Large intestine (tissue), 3 donors: ENCODE data around the gene APOF. TPM values are rescaled to one million over a fixed set of nuclear protein-coding genes. Genes with fewer than 3 reads are reported as not detected.
"Not testable (repeated sequence)": the region's sequence is repeated elsewhere in the genome, so short reads cannot be mapped to it uniquely, and the experiment has no call there.

Experiments used
- DNase-seq, 2 donors: peaks; one replicate each; pipeline versions ENCODE4 v3.0.0 to v3.0.0-alpha.2; 2013
- H3K27ac ChIP-seq: one replicate; pipeline ENCODE4 v1.5.1; 2013; ENCODE audit warnings: low read length
- H3K27me3 ChIP-seq: 2 replicates; pipeline ENCODE4 v1.6.1; 2013; ENCODE audit warnings: low read length; ENCODE audit not compliant: control insufficient read depth, insufficient read depth
- H3K36me3 ChIP-seq: 2 replicates; pipeline ENCODE4 v1.6.1; 2013; ENCODE audit warnings: low read length; ENCODE audit not compliant: control insufficient read depth, insufficient read depth
- H3K4me1 ChIP-seq: one replicate; pipeline ENCODE4 v1.6.1; 2013; ENCODE audit warnings: low read length; ENCODE audit not compliant: control insufficient read depth, insufficient read depth
- H3K4me3 ChIP-seq: one replicate; pipeline ENCODE4 v1.5.1; 2013; ENCODE audit warnings: low read length
- H3K9me3 ChIP-seq: one replicate; pipeline ENCODE4 v1.6.1; 2013; ENCODE audit warnings: mild to moderate bottlenecking, low read depth, low read length, moderate library complexity; ENCODE audit not compliant: control insufficient read depth
- WGBS: methylation state at CpG from one replicate; pipeline ENCODE4 v1.1.5; 2013; ENCODE audit warnings: low lambda C conversion rate; ENCODE audit not compliant: insufficient coverage; 5-methylcytosine and 5-hydroxymethylcytosine counted together
- polyA plus RNA-seq: library from polyadenylated mRNA; unstranded; fragments of 120-200 nt; gene quantifications from one replicate; pipeline ENCODE4 v1.2.1, GENCODE V29; 2013

APOF gene
- polyA plus RNA-seq, 1 donor: 0.06 TPM

GRCh38 chr12:56373515-56373914, 10.9 kb upstream of the APOF start:
- H3K4me3 ChIP-seq: no peak overlapping the region
- peaks cover 3% of the 10 kb centered on the region for H3K9me3 ChIP-seq
- H3K27me3 ChIP-seq: no peaks in the 10 kb centered on the region
- no CpG with 5 or more reads among the region's 1 CpG for WGBS
- no peaks in the 10 kb centered on the region for H3K36me3 ChIP-seq
- no peak for DNase-seq
- H3K27ac ChIP-seq: no peak overlapping the region
- H3K4me1 ChIP-seq: peaks cover 11% of the 10 kb centered on the region

- no CpG with 5 or more reads among the region's 3 CpGs for WGBS
- Histone ChIP-seq H3K27ac (no peak overlapping the region), H3K4me3 (no peak overlapping the region), H3K9me3 (no peaks in the 10 kb centered on the region), H3K36me3 (no peaks in the 10 kb centered on the region), H3K27me3 (no peaks in the 10 kb centered on the region), H3K4me1 (no peaks in the 10 kb centered on the region)
- no peak for DNase-seq
Measured at GRCh38 chr12:56366948-56367347, 4.3 kb upstream of the APOF start.

GRCh38 chr12:56361487-56362129, 1.0 kb downstream of the APOF start:
- no peak for DNase-seq
- H3K4me3 ChIP-seq: no peak overlapping the region
- H3K27ac ChIP-seq: no peak overlapping the region
- H3K4me1 ChIP-seq: peaks cover 8% of the 10 kb centered on the region
- no CpG with 5 or more reads among the region's 8 CpGs for whole genome bisulfite sequencing
- H3K9me3 ChIP-seq: no peaks in the 10 kb centered on the region
- no peaks in the 10 kb centered on the region for H3K27me3 ChIP-seq
- H3K36me3 ChIP-seq: no peaks in the 10 kb centered on the region

- WGBS: no CpG with 5 or more reads among the region's 54 CpGs
- DNase-seq: peak; percentile 100
- H3K4me1 ChIP-seq: peaks cover 8% of the 10 kb centered on the region
- peak within 1 kb of the TSS; percentile 76 for H3K4me3 ChIP-seq
- peaks cover 14% of the 10 kb centered on the region for H3K36me3 ChIP-seq
- H3K9me3 ChIP-seq: no peaks in the 10 kb centered on the region
- H3K27me3 ChIP-seq: no peaks in the 10 kb centered on the region
- peak within 1 kb of the TSS; percentile 97 for H3K27ac ChIP-seq
Measured at GRCh38 chr12:56359851-56360767, 2.5 kb downstream of the APOF start, which contains the start of gene STAT2. Gene STAT2 (minus strand): TSS chr12:56360107. CDS start chr12:56356571, 3,536 bp downstream.

- peaks cover 25% of the 10 kb centered on the region for H3K36me3 ChIP-seq
- DNase-seq: no peak
- no peaks in the 10 kb centered on the region for H3K9me3 ChIP-seq
- H3K4me1 ChIP-seq: peaks cover 8% of the 10 kb centered on the region
- peak overlapping the region; percentile 79 for H3K27ac ChIP-seq
- no CpG with 5 or more reads among the region's 1 CpG for WGBS
- no peaks in the 10 kb centered on the region for H3K27me3 ChIP-seq
- peak overlapping the region; percentile 76 for H3K4me3 ChIP-seq
Measured at GRCh38 chr12:56358836-56359532, 3.7 kb downstream of the APOF start.

- H3K4me3 ChIP-seq: no peak overlapping the region
- H3K9me3 ChIP-seq: no peaks in the 10 kb centered on the region
- no peak overlapping the region for H3K27ac ChIP-seq
- H3K27me3 ChIP-seq: no peaks in the 10 kb centered on the region
- peaks cover 84% of the 10 kb centered on the region for H3K36me3 ChIP-seq
- no peak for DNase-seq
- H3K4me1 ChIP-seq: no peaks in the 10 kb centered on the region
- WGBS: no CpG with 5 or more reads among the region's 2 CpGs
Measured at GRCh38 chr12:56351325-56351724, 11.3 kb downstream of the APOF start.

- no peak for DNase-seq
- no peak overlapping the region for H3K4me3 ChIP-seq
- peaks cover 84% of the 10 kb centered on the region for H3K36me3 ChIP-seq
- H3K4me1 ChIP-seq: no peaks in the 10 kb centered on the region
- H3K27me3 ChIP-seq: no peaks in the 10 kb centered on the region
- H3K27ac ChIP-seq: no peak overlapping the region
- no CpG with 5 or more reads among the region's 2 CpGs for WGBS
- H3K9me3 ChIP-seq: no peaks in the 10 kb centered on the region
Measured at GRCh38 chr12:56350662-56351061, 12.0 kb downstream of the APOF start.

GRCh38 chr12:56348776-56349175, 13.9 kb downstream of the APOF start:
- DNase-seq: no peak
- H3K4me1 ChIP-seq: no peaks in the 10 kb centered on the region
- no peak overlapping the region for H3K27ac ChIP-seq
- no CpG with 5 or more reads among the region's 5 CpGs for WGBS
- no peaks in the 10 kb centered on the region for H3K27me3 ChIP-seq
- no peak overlapping the region for H3K4me3 ChIP-seq
- H3K36me3 ChIP-seq: peaks cover 80% of the 10 kb centered on the region
- no peaks in the 10 kb centered on the region for H3K9me3 ChIP-seq

- not testable (repeated sequence) for H3K4me1 ChIP-seq, H3K4me3 ChIP-seq, H3K27ac ChIP-seq, H3K9me3 ChIP-seq, DNase-seq, H3K27me3 ChIP-seq
- H3K36me3 ChIP-seq: peaks cover 82% of the 10 kb centered on the region
- WGBS: no CpG with 5 or more reads among the region's 9 CpGs
Measured at GRCh38 chr12:56347255-56347654, 15.4 kb downstream of the APOF start.

- no peak for DNase-seq
- Histone ChIP-seq H3K4me3 (no peak overlapping the region), H3K36me3 (peaks cover 80% of the 10 kb centered on the region), H3K27ac (no peak overlapping the region), H3K4me1 (peaks cover 3% of the 10 kb centered on the region), H3K27me3 (no peaks in the 10 kb centered on the region), H3K9me3 (no peaks in the 10 kb centered on the region)
- WGBS: 92% methylated on average over 4 of the region's 7 CpGs
Measured at GRCh38 chr12:56346675-56347074, 16.0 kb downstream of the APOF start.
